Heart left ventricle (tissue), 16 donors: Measurements from ENCODE around the gene GPR137. TPM values are rescaled to one million over a fixed set of nuclear protein-coding genes. Genes with fewer than 3 reads are reported as not detected.

Experiments used
- ATAC-seq, 4 donors: fragments of 200-7000 bp; cut with Tn5 transposase; one replicate each; pipeline ENCODE4 v1.9.1; 2020 to 2022; ENCODE audit warnings: moderate library complexity in 4 of 4, mild to moderate bottlenecking in 3 of 4, moderate number of reproducible peaks in 1 of 4
- DNase-seq, 5 donors: peaks; one replicate each; pipeline ENCODE4 v3.0.0-alpha.2; 2020
- H3K27ac ChIP-seq, 12 donors: fragments of 200-600 bp; sonication (generic) in 4 of 12; one replicate each; pipeline versions ENCODE4 v1.5.0 to v1.8.0; 2016 to 2022; ENCODE audit warnings: mild to moderate bottlenecking in 2 of 12
- H3K27me3 ChIP-seq, 9 donors: fragments of 200-600 bp; sonication (generic) in 2 of 9; one replicate each; pipeline versions ENCODE4 v1.5.1 to v1.8.0; 2016 to 2022; ENCODE audit warnings: mild to moderate bottlenecking in 3 of 9
- H3K36me3 ChIP-seq, 9 donors: fragments of 200-600 bp; sonication (generic) in 2 of 9; one replicate each; pipeline versions ENCODE4 v1.5.0 to v1.8.0; 2018 to 2022; ENCODE audit warnings: mild to moderate bottlenecking in 2 of 9
- H3K4me1 ChIP-seq, 12 donors: fragments of 200-600 bp; sonication (generic) in 4 of 12; one replicate each; pipeline versions ENCODE4 v1.5.0 to v1.8.0; 2016 to 2022; ENCODE audit warnings: mild to moderate bottlenecking in 3 of 12
- H3K4me3 ChIP-seq, 12 donors: fragments of 200-600 bp; sonication (generic) in 4 of 12; one replicate each; pipeline versions ENCODE4 v1.5.0 to v1.8.0; 2017 to 2022; ENCODE audit warnings: mild to moderate bottlenecking in 9 of 12, moderate library complexity in 4 of 12
- H3K9me3 ChIP-seq, 12 donors: fragments of 200-600 bp; sonication (generic) in 4 of 12; one replicate each; pipeline versions ENCODE4 v1.5.0 to v1.8.0; 2016 to 2022; ENCODE audit warnings: mild to moderate bottlenecking in 1 of 12
- CTCF ChIP-seq, 12 donors: fragments of 200-600 bp; sonication (generic) in 4 of 12; IDR thresholded peaks; one replicate each; pipeline versions ENCODE4 v1.5.0 to v1.8.0; 2018 to 2022; ENCODE audit warnings: antibody characterized with exemption in 12 of 12, mild to moderate bottlenecking in 5 of 12
- POLR2A ChIP-seq, 2 donors: fragments of 450-650 bp; IDR thresholded peaks; one replicate each; pipeline ENCODE4 v1.6.1; 2017; ENCODE audit warnings: antibody characterized with exemption in 2 of 2, mild to moderate bottlenecking in 2 of 2, moderate library complexity in 2 of 2
- WGBS, 4 donors: extraction: QIAGEN DNeasy Blood & Tissue Kit in 2 of 4; methylation state at CpG; one replicate each; pipeline versions ENCODE4 v1.1.5 to v1.1.7; 2013 to 2018; 5-methylcytosine and 5-hydroxymethylcytosine counted together
- intact Hi-C, 10 donors: fragments of 100-400 bp; cut with DNase I; formaldehyde crosslinking; loops; one replicate each; pipeline versions ENCODE4 v1.11.1 to v1.14.2; 2022
- polyA plus RNA-seq, 2 donors: library from polyadenylated mRNA; stranded (reverse); fragments of 200-250 nt; gene quantifications; one replicate each; pipeline ENCODE4 v1.2.3, GENCODE V29; 2013
- total RNA-seq, 9 donors: library from RNA; depleted of rRNA in 2 of 9; stranded (reverse); fragments of >200 nt in 2 of 9; fragmentation: NEBNext Ultra II Directional in 3 of 9; extraction: Animal tissue kit (Norgen Biotek cat#: 25700) in 3 of 9; gene quantifications; one replicate each; pipeline versions ENCODE4 v1.1.0 to v1.2.4, GENCODE V29; 2016 to 2023
- donor health status: ischemic (EF 13 %, LVEDD 7.1; RV severe dilation, severe dysfunction).
- donor health status: healthy with polysubstance abuse.
- donor health status: DM: no; HTN: yes; CAD: no.
- donor health status: DM: no; HTN: no; CAD: no.
- donor health status: ischemic (EF 25% LVEDD 6.9; RV normal size, moderate dysfunction).
- donor health status: ischemic (EF 25% LVEDD 5.7; RV mildly dilated, moderate dysfunction).
- donor health status: healthy.
- donor health status: DM: yes; HTN: yes; CAD: no.
- donor health status: ischemic (EF 35%, LVEDD 5.7; RV mildly dilated, moderate dysfunction).
- donor health status: nonischemic (EF 11% LVEDD 7.7; RV severe dilation, severe dysfunction).
- donor health status: DM: yes; HTN: yes; CAD: no.
- donor health status: PGD.
- donor health status: ischemic (EF 29% LVEDD 5.4; RV normal size, mild dysfunction).
- donor health status: nonischemic (EF 23%, LVEDD 6.1; RV moderate dilation, normal function).

GPR137 gene
- total and polyA plus RNA-seq, 11 donors: 20.2 to 48.3 (median 26.2) TPM

- DNase-seq: peak in 1 of 5 donors; percentile 15
- WGBS, 4 donors: 0 to 1% (median 1%) methylated on average over 33 to 96 of the region's 96 CpGs
- peak in 1 of 4 donors; percentile 9 for ATAC-seq
- intact Hi-C loops: no loop called here
- peaks cover 0 to 20% (median 9%) of the 10 kb centered on the region in 12 donors for H3K4me1 ChIP-seq
- H3K27ac ChIP-seq: no peak overlapping the region
- H3K36me3 ChIP-seq: no peaks in the 10 kb centered on the region
- no peak for TF ChIP-seq POLR2A (IDR thresholded peaks at IDR 0.05)
- TF ChIP-seq CTCF (IDR thresholded peaks at IDR 0.05): no peak
- no peaks in the 10 kb centered on the region for H3K9me3 ChIP-seq
- peaks cover 21 to 69% (median 51%) of the 10 kb centered on the region in 9 donors for H3K27me3 ChIP-seq
- H3K4me3 ChIP-seq: peak overlapping the region; percentile 23 to 52 (median 38)
These were observed 6.3 kb downstream of the GPR137 start for GRCh38 chr11:64291752-64292459.

GRCh38 chr11:64292460-64293254, 7.0 kb downstream of the GPR137 start:
- DNase-seq (peak in 1 of 5 donors; percentile 15), ATAC-seq (peak in 1 of 4 donors; percentile 16)
- intact Hi-C loops: no loop called here
- peak overlapping the region; percentile 23 to 52 (median 38) for H3K4me3 ChIP-seq
- TF ChIP-seq POLR2A (IDR thresholded peaks at IDR 0.05): no peak
- no peak for TF ChIP-seq CTCF (IDR thresholded peaks at IDR 0.05)
- peaks cover 0 to 20% (median 9%) of the 10 kb centered on the region in 12 donors for H3K4me1 ChIP-seq
- H3K27ac ChIP-seq: no peak overlapping the region
- peaks cover 25 to 76% (median 59%) of the 10 kb centered on the region in 9 donors for H3K27me3 ChIP-seq
- WGBS, 4 donors: 28 to 38% (median 32%) methylated on average over 35 to 42 of the region's 42 CpGs
- no peaks in the 10 kb centered on the region for H3K36me3 ChIP-seq
- H3K9me3 ChIP-seq: no peaks in the 10 kb centered on the region

- peaks cover 32 to 98% (median 75%) of the 10 kb centered on the region in 9 donors for H3K27me3 ChIP-seq
These were observed 9.1 kb downstream of the GPR137 start for GRCh38 chr11:64294774-64295173.

More at GRCh38 chr11:64294774-64295173, 9.1 kb downstream of the GPR137 start:
- WGBS, 4 donors: 56 to 71% (median 61%) methylated on average over 3 of the region's 3 CpGs
- peaks cover 4 to 29% (median 17%) of the 10 kb centered on the region in 12 donors for H3K4me1 ChIP-seq
- no peak for ATAC-seq
- TF ChIP-seq CTCF (IDR thresholded peaks at IDR 0.05) (no peak), POLR2A (IDR thresholded peaks at IDR 0.05) (no peak)
- no peak overlapping the region for H3K27ac ChIP-seq
- H3K9me3 ChIP-seq: no peaks in the 10 kb centered on the region
- no peak for DNase-seq
- H3K36me3 ChIP-seq: no peaks in the 10 kb centered on the region
- intact Hi-C loops: loop anchor here in 1 of 10 donors (5.0 kb wide), 1 partner anchor 37 kb away; no protein-coding TSS in a partner anchor
- no peak overlapping the region for H3K4me3 ChIP-seq
